SH-SY5Y (cell line): ENCODE measurements around the gene LARGE1.

Experiments used
- GATA2 ChIP-seq: IDR thresholded peaks from 2 replicates; pipeline ENCODE4 v1.6.1; 2011; ENCODE audit warnings: mild to moderate bottlenecking, low read depth, low read length
- GATA3 ChIP-seq: IDR thresholded peaks from 2 replicates; pipeline ENCODE4 v1.6.1; 2011; ENCODE audit warnings: low read depth, mild to moderate bottlenecking, low read length, moderate library complexity

- TF ChIP-seq GATA2 (no peak), GATA3 (no peak)
Observed at GRCh38 chr22:33569018-33569417, 351.3 kb downstream of the LARGE1 start.
